ENCODE measurements around the gene PLEKHA5.

- TF ChIP-seq POLR2AphosphoS5 (IDR thresholded peaks at IDR 0.05) = no peak
- TF ChIP-seq CTCF (IDR thresholded peaks at IDR 0.05) = no peak
- TF ChIP-seq POLR2A (IDR thresholded peaks at IDR 0.05) = no peak
Measured at GRCh38 chr12:19234171-19234704, 104.7 kb downstream of the PLEKHA5 start.
